ENCODE data around the gene JHY.
A peak's percentile ranks its signal among the peaks of the same experiment; 100 is the strongest.
"Not testable (repeated sequence)": the region's sequence is repeated elsewhere in the genome, so short reads cannot be mapped to it uniquely, and the experiment has no call there.

The JHY gene

DNA sequence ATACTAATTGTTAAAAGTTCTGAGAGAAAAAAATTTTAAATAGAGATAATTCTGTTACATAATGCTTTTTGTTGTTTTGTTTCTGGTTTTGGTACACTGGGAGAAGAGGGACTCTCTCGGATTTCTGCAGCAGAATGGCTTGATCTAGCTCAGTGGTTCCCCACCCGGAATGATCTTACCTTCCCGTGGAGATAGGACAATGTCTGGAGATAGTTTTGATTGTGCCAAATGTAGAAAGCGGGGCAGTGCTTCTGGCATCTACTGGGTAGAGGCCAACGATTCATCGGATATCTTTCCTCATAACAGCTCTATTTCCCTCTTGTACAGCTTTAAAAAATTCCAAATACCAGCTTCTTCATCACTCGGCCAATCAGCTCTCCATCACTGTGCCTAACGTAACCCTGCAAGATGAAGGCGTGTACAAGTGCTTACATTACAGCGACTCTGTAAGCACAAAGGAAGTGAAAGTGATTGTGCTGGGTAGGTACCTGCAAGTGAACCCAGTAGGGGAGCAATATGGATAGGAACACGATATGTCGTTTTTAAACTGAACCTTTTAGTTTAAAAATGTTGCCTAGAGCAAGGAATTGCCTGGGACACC lies 31.1 kb upstream of the JHY start:
- TF ChIP-seq Cebpa-rat (IDR thresholded peaks at IDR 0.05) = no peak
- H3K27me3 ChIP-seq = no peaks in the 10 kb centered on the region
- H3K4me2 ChIP-seq = peak overlapping the region in 1 of 11 experiments; percentile 55; a peak in 1 of 22 replicates
- no peaks in the 10 kb centered on the region for H3K36me3 ChIP-seq
- peaks cover 20 to 69% (median 33%) of the 10 kb centered on the region in 10 experiments for H3K4me1 ChIP-seq
- no peak overlapping the region for H3K27ac ChIP-seq
- no peaks in the 10 kb centered on the region for H4K20me1 ChIP-seq
- H3K9ac ChIP-seq = no peak overlapping the region
- no peak overlapping the region for H3K4me3 ChIP-seq
- H3K9me3 ChIP-seq (replicated peaks in 1 of 11) = no peaks in the 10 kb centered on the region

DNA sequence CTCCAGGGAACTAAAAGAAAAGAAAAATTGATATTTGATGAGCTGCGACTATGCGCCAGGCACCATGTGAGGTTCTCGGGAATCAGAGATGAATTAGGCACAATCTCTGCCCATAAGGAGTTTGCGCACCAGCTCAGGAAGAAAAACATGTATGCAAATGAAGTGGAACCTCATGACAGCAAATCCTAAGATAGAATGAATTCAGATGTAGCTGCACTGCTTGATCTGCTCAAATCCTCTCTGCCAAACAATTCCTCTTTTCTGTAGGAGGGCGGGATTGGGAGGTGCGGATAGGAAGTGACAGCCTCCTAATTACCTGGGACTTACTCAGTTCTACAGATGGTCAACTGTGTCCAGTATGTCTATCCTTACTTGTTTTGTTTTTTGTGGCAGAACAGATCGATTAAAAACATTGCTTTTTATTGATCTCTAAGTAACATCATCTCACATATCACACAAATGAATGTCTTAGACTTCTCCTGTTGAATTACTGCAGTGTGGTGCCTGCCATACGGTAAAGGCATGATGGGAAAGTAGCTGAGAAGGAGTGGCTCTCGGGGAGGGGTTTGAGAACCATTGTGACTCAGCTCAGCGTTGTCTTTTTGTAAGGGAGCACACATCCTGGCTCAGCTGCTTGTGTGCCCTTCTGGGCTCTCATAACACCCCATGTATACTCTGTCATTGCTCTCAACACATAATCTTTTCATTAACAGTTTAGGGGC lies 30.3 kb upstream of the JHY start:
- Histone ChIP-seq H3K27me3 (no peaks in the 10 kb centered on the region), H3K4me1 (peaks cover 25 to 72% (median 40%) of the 10 kb centered on the region in 10 experiments), H3K36me3 (no peaks in the 10 kb centered on the region), H3K9me3 (replicated peaks in 1 of 11) (no peaks in the 10 kb centered on the region), H3K9ac (no peak overlapping the region), H3K4me2 (peak overlapping the region in 5 of 11 experiments; percentile 13 to 55 (median 37); a peak in 8 of 22 replicates), H3K27ac (no peak overlapping the region), H3K4me3 (no peak overlapping the region), H4K20me1 (no peaks in the 10 kb centered on the region)
- TF ChIP-seq Cebpa-rat (IDR thresholded peaks at IDR 0.05) = no peak

DNA sequence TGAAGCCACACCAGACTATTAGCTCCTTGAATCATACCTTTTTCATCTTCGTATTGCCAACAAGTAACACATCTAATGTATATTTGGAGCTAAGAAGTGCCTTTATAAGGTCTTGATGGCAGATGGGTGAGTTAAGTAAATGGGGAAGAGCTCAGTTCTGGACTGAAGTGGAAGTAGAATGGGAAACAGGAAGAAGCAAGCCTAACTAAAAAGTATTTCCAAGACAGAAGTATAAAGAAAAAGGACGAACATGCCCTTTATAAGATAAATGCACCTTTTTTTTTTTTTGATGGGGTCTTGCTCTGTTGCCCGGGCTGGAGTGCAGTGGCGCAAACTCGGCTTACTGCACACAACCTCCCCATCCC lies 29.8 kb upstream of the JHY start:
- H3K4me2 ChIP-seq = peak overlapping the region in 5 of 11 experiments; percentile 13 to 55 (median 37); a peak in 8 of 22 replicates
- TF ChIP-seq Cebpa-rat (IDR thresholded peaks at IDR 0.05) = no peak
- no peaks in the 10 kb centered on the region for H3K9me3 ChIP-seq (replicated peaks in 1 of 11)
- no peak overlapping the region for H3K4me3 ChIP-seq
- no peak overlapping the region for H3K27ac ChIP-seq
- peaks cover 29 to 72% (median 45%) of the 10 kb centered on the region in 10 experiments for H3K4me1 ChIP-seq
- no peak overlapping the region for H3K9ac ChIP-seq
- H3K27me3 ChIP-seq = no peaks in the 10 kb centered on the region
- no peaks in the 10 kb centered on the region for H4K20me1 ChIP-seq
- no peaks in the 10 kb centered on the region for H3K36me3 ChIP-seq

DNA sequence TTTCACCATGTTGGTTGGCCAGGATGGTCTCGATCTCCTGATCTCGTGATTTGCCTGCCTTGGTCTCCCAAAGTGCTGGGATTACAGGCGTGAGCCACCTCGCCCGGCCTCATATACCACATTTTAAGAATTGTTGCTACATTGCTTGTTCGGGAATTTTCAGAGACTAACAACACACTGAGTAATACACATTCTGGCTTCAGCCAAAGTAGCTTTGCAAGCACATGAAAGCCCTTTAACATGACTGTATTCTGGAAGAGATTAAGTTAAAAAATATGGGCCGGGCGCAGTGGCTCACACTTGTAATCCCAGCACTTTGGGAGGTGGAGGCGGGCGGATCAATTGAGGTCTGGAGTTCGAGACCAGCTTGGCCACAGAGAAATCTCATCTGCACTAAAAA lies 29.3 kb upstream of the JHY start:
- no peak for TF ChIP-seq Cebpa-rat (IDR thresholded peaks at IDR 0.05)
- Histone ChIP-seq H3K4me3 (no peak overlapping the region), H3K9ac (peak overlapping the region in 1 of 11 experiments; percentile 42; a peak in 3 of 22 replicates), H3K36me3 (no peaks in the 10 kb centered on the region), H3K4me2 (peak overlapping the region in 4 of 11 experiments; percentile 13 to 55 (median 35); a peak in 6 of 22 replicates), H4K20me1 (no peaks in the 10 kb centered on the region), H3K27ac (no peak overlapping the region), H3K27me3 (no peaks in the 10 kb centered on the region), H3K9me3 (replicated peaks in 1 of 11) (no peaks in the 10 kb centered on the region), H3K4me1 (peaks cover 29 to 77% (median 50%) of the 10 kb centered on the region in 10 experiments)

DNA sequence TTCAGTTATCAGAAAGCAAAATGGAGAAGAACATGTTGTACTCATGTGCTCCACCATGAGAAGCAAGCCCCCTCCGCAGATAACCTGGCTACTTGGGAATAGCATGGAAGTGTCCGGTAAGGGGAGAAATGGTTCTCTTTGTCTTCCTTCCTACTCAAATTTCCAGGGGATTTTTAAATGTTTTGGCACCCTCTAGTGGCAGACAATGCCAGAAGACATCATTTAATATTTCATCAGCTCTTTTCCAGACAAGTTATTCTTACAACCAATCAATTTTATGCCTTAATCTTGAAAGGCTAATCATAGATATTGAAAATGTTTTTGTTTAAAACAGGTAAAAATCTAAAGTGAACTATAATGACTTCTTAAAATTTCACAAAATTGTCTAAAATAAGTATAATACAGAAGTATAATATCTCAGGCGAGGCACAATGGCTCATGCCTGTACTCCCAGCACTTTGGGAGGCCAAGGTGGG lies 28.6 kb upstream of the JHY start:
- Histone ChIP-seq H4K20me1 (no peaks in the 10 kb centered on the region), H3K9ac (peak overlapping the region in 3 of 11 experiments; percentile 18 to 42 (median 24); a peak in 3 of 22 replicates), H3K27me3 (no peaks in the 10 kb centered on the region), H3K4me3 (no peak overlapping the region), H3K4me1 (peaks cover 29 to 82% (median 53%) of the 10 kb centered on the region in 10 experiments), H3K9me3 (replicated peaks in 1 of 11) (no peaks in the 10 kb centered on the region), H3K27ac (peak overlapping the region in 2 of 11 experiments; percentile 28 to 33; a peak in 2 of 22 replicates), H3K4me2 (peak overlapping the region in 4 of 11 experiments; percentile 28 to 55 (median 35); a peak in 3 of 22 replicates), H3K36me3 (no peaks in the 10 kb centered on the region)
- no peak for TF ChIP-seq Cebpa-rat (IDR thresholded peaks at IDR 0.05)

DNA sequence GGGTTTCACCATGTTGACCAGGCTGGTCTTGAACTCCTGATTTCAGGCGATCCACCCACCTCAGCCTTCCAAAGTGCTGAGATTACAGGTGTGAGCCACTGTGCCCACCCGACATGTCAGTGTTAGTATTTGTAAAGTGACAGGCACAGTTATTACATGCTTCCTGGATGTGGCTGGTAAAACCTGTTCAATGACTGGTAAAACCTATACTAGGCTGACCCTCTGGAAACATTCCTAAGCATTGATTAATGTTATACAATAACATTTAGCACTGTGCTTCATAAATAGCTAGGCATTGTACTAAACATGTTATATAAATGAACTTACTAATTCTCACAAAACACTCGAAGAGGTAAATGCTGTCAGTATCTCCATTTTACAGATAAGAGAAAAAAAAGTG lies 20.9 kb upstream of the JHY start:
- Histone ChIP-seq H3K27ac (no peak overlapping the region), H3K4me3 (no peak overlapping the region)

DNA sequence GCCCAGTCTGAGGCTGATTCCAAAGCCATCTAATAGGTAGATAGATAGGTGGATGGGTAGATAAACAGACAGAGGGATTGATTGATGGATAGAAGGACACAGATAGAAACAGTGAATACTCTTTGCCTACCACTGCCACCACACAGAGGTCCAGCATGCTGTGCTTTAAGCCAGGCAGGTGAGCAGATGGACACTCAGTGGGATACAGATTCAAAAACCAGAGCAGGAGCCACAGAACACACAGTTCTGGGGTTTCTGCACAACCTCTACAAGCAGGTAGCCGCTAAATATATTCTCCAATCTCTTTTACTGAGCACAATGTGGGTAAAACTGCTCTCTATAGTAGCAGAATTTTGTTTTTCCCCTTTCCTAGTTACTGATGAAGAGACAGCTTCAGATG lies 20.5 kb upstream of the JHY start:
- no peaks in the 10 kb centered on the region for H3K9me3 ChIP-seq (replicated peaks in 1 of 11)
- no peak overlapping the region for H3K4me3 ChIP-seq
- no peak overlapping the region for H3K9ac ChIP-seq
- no peaks in the 10 kb centered on the region for H4K20me1 ChIP-seq
- H3K4me2 ChIP-seq = no peak overlapping the region
- H3K27me3 ChIP-seq = 0 out of 22 replicates have a peak, but pooled peaks cover 0 to 3% (median 0%) of the 10 kb centered on the region in 11 experiments
- H3K4me1 ChIP-seq = peaks cover 4 to 37% (median 20%) of the 10 kb centered on the region in 10 experiments; a peak in 19 of 20 replicates
- no peak for TF ChIP-seq Cebpa-rat (IDR thresholded peaks at IDR 0.05)
- H3K36me3 ChIP-seq = no peaks in the 10 kb centered on the region
- no peak overlapping the region for H3K27ac ChIP-seq

More for the DNA sequence above, 20.9 kb upstream of the JHY start:
- Histone ChIP-seq H3K9ac (no peak overlapping the region), H3K9me3 (replicated peaks in 1 of 11) (no peaks in the 10 kb centered on the region), H4K20me1 (no peaks in the 10 kb centered on the region), H3K27me3 (0 out of 22 replicates have a peak, but pooled peaks cover 0 to 3% (median 0%) of the 10 kb centered on the region in 11 experiments), H3K4me2 (no peak overlapping the region), H3K36me3 (no peaks in the 10 kb centered on the region), H3K4me1 (peaks cover 8 to 41% (median 24%) of the 10 kb centered on the region in 10 experiments)
- no peak for TF ChIP-seq Cebpa-rat (IDR thresholded peaks at IDR 0.05)

DNA sequence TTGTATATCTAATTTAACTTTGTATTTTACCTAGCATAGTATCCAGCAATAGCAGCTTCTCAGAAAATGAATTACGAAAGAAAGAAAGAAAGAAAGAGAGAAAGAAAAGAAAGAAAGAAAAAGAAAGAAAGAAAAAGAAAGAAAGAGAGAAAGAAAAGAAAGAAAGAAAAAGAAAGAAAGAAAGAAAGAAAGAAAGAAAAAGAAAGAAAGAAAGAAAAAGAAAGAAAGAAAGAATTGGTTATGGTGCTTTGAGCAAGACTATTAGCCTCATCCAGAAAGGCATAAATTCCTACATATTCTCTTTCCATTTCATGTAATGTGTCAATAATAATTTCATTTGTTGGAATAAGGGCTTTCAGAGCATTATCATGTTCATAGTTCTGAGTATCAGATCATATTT lies 19.4 kb upstream of the JHY start:
- H4K20me1 ChIP-seq; H3K4me2 ChIP-seq; H3K27me3 ChIP-seq; H3K36me3 ChIP-seq; H3K27ac ChIP-seq; H3K9me3 ChIP-seq (replicated peaks in 1 of 11); H3K4me3 ChIP-seq; H3K9ac ChIP-seq: not testable (repeated sequence)
- H3K4me1 ChIP-seq = peaks cover 0 to 26% (median 10%) of the 10 kb centered on the region in 10 experiments; a peak in 11 of 20 replicates

DNA sequence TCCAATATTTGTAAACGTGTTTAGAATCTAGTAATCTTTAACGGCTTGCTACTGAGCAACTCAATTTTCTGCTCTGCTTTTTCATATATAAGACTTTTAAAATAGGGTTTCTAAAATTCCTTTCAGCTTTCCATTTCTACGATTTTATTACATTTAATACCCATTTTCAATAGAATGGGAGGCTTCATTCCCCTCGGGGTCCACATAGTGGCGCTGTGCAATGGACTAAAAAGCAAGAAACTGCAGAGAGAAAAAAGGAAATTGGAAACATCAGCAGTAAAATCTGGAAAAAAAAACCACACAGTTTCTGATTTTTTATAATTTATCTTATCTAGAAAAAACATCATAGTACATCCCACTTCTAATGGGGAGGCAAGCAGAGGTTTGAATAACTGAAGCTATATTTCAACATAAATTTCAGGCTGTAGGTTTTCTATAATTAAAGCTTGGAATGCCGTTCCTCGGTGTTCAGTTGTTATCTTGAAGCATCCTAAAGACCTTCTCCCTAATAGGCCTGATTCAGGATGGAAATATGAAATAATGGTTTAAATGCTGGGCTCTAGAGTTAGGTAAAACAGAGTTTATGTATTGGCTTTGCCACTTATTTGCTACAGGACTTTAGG lies 18.7 kb upstream of the JHY start:
- H3K27me3 ChIP-seq = 0 out of 22 replicates have a peak, but pooled peaks cover 0 to 3% (median 0%) of the 10 kb centered on the region in 11 experiments
- H3K4me3 ChIP-seq = no peak overlapping the region

More for the DNA sequence above, 18.7 kb upstream of the JHY start:
- H4K20me1 ChIP-seq = no peaks in the 10 kb centered on the region
- H3K9ac ChIP-seq = peak overlapping the region in 1 of 11 experiments; percentile 23; a peak in 1 of 22 replicates
- H3K4me2 ChIP-seq = peak overlapping the region in 5 of 11 experiments; percentile 15 to 72 (median 59); a peak in 9 of 22 replicates
- H3K36me3 ChIP-seq = no peaks in the 10 kb centered on the region
- TF ChIP-seq Cebpa-rat (IDR thresholded peaks at IDR 0.05) = no peak
- no peaks in the 10 kb centered on the region for H3K9me3 ChIP-seq (replicated peaks in 1 of 11)
- H3K4me1 ChIP-seq = peaks cover 0 to 21% (median 6%) of the 10 kb centered on the region in 10 experiments; a peak in 10 of 20 replicates
- H3K27ac ChIP-seq = peak overlapping the region in 1 of 11 experiments; percentile 43; a peak in 2 of 22 replicates

All from BLaER1 treated with 17β-estradiol and CSF1 and Interleukin-3, amounts not matched to agents 10 nM and 100 nM (cell line).